HG02571 (cell line): ENCODE data around the gene MCAT.
"Not testable (repeated sequence)": the region's sequence is repeated elsewhere in the genome, so short reads cannot be mapped to it uniquely, and the experiment has no call there.

Source experiments
- ATAC-seq: cut with Tn5 transposase; IDR thresholded peaks from one replicate; pipeline ENCODE4 v1.9.1; 2021; ENCODE audit warnings: mild to moderate bottlenecking, moderate library complexity; ENCODE audit not compliant: unreplicated experiment

Gene MCAT

DNA sequence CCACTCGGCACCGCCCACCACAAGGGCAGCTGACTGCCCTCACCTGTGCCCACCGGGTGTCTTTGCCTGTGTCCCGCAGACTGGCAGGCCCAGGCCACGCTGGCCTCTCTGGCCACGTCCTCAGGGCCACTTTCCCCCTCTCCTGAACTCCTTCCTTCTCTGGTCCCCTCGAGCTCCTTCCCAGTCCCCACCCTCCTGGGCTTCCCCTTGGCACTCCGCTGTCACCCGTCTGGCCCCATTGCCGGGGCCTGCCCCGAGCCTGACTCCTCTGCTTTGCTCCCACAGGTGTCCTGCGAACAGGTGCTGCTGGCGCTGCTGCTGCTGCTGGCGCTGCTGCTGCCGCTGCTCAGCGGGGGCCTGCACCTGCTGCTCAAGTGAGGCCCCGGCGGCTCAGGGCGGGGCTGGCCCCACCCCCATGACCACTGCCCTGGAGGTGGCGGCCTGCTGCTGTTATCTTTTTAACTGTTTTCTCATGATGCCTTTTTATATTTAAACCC, 14.2 kb downstream of the MCAT start:
- ATAC-seq: no peak

DNA sequence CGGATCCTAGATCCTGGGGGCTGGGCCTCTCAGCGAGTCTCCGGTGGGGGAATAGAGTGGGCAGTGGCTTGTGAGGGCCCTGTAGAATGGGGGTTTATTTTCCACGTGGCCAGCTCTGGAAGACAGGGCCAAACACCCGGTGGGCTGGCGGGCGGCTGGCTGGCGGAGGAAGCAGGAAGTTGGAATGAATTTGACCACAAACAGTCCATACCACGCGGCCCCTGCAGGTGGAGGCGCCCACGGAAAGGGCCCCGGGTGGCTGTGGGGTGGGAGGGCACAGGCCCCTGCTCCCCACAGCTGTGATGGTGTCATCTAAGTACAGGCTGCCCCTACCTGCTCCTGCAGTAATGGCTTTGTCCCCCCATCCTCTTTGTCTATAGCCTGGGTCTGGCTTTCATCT, 15.1 kb downstream of the MCAT start:
- ATAC-seq: no peak

GRCh38 chr22:43127166-43127908, 15.9 kb downstream of the MCAT start:
- no peak for ATAC-seq

GRCh38 chr22:43126501-43127165, 16.6 kb downstream of the MCAT start:
- ATAC-seq: no peak

GRCh38 chr22:43118953-43119458, 24.2 kb downstream of the MCAT start:
- peak; percentile 54 for ATAC-seq

DNA sequence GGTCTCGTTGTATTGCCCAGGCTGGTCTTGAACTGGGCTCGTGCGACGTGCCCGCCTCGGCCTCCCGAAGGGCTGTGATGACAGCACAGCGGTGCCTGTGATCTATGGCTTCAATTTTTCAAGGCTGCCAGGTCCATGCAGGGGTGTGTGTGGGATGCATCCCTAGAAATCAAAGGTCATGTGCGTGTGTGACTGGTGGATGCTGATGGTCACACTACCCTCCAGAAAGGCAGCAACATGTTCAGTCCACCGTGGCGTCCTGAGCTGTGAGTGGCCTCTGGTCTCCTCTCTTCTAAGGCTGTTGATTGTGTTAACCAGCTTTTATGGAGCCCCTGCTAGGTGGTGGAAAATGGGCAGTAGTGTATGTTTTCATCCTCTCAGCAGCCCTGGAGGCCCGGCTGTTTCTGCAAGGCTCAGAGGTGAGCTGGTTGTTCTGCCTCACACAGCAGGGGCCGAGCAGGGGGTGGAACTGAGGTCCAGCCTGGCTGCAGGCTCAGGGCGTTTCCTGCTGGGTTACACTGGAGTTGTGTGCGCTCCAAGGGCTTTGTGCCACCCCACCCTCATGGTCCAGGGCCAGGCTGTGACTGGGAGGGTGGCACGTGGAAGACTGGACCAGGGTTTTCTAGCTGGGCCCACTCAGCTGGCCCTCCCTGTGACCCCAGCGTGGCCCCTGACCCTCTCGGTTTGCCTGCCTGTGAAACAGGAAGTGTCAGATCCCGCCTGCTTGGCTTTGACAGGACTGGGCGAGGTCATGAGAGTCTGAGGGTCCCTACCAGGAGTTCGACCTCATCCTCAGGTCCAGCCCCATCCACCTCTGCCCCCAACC, 25.0 kb downstream of the MCAT start:
- ATAC-seq: no peak

DNA sequence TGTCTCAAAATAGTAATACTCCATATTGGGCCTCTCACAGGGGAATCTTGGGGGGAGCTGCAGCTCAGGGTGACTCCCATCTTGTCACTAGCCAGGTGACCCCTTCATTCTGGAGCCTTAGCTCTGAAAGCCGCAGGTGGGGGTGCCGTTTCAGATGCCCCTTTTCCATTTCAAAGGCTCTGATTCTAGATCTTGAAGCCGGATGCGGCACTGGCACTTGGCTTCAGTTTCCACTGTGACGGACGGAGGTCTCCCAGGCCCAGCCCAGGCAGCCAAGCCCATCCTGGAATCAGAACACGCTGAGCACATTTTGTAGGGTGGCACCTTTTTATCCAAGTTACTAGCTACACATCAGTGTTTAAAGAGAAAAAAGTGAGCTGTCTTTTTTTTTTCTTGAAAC, 26.3 kb downstream of the MCAT start:
- ATAC-seq: no peak

DNA sequence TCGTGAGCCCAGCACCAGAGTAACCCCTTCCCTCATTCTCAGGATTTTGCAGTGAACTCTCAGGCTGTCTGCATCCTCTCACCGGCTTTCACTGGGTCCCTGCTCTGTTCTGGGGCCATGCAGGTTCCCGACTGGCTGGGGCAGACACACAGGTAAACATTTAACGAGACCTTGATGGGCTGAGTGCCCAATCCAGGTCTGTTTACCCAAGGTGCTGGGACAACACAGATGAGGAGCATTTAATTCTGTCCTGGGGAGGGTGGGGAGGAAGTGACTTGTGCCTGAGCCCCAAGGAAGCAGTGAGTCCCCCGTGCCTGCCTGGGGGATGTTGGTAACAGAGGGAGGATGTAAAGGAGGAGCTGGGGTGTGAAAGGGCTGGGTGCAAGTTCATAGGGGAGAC, 28.2 kb downstream of the MCAT start:
- no peak for ATAC-seq

DNA sequence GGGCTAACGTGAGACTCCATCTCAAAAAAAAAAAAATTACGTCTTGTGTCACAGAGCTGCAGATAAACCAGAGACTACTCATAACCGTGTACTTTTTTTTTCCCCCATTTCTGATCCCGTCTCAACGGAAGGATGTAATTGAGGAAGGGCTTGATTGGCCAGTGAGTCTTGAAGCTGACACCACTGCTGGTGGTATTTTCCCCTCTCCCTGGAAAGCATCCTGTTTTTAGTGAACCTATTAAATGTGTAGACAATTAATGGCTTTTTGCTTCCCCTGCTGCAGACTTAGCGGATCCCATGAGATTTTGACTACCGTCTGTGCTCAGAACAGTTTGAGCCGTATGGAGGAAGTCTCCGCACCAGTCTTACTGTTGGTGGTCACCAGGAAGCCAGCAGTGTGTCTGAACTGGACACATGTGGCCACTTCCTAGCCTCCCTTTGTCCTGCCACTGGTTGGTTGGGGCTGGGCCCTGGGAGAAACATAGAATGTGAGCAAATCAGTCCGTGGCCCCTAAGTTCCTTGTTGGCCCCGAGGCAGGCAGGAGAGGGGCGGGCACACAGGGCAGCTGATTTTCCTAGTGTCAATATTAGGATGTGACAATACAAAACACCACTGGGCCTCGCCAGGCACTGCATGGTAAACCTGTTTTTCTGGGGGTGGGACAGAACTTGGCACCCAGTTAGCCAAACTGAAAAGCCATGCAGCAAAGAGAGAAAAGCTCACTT, 29.5 kb downstream of the MCAT start:
- ATAC-seq: no peak

GRCh38 chr22:43110927-43111623, 32.1 kb downstream of the MCAT start:
- ATAC-seq: no peak

- no peak for ATAC-seq
Measured at GRCh38 chr22:43110444-43110926, 32.7 kb downstream of the MCAT start, which contains the start of gene BIK. Gene BIK, plus strand, starts transcription at chr22:43110750. Its CDS starts 13,273 bp downstream, at chr22:43124023.

DNA sequence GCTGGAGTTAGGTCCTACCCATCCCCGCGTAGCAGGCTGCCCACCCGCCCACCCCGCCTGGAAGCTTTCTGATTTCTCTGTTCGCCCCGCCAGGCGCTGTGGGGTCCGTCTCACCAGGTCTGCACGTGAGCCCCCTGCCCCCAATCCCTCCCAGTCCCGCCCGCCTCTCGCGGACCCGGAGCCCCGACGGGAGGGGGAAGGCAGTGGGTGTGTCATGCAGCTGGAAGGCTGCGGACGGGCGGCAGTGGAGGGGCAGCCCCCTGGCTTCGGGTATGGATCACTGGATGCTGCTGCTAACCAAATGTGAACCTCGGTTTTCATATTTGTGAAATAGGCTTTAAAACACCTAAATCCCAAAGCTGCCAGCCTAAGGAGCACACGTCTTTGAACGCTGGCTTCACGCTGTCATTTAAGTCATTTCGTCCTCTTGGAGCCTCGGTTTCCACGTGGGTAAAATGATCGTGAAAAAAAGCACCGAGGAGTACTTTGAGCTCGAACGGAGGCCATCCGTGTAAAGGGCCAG, 33.2 kb downstream of the MCAT start:
- no peak for ATAC-seq

GRCh38 chr22:43109511-43109910, 33.7 kb downstream of the MCAT start:
- no peak for ATAC-seq

GRCh38 chr22:43106302-43106701, 36.9 kb downstream of the MCAT start:
- ATAC-seq: no peak

DNA sequence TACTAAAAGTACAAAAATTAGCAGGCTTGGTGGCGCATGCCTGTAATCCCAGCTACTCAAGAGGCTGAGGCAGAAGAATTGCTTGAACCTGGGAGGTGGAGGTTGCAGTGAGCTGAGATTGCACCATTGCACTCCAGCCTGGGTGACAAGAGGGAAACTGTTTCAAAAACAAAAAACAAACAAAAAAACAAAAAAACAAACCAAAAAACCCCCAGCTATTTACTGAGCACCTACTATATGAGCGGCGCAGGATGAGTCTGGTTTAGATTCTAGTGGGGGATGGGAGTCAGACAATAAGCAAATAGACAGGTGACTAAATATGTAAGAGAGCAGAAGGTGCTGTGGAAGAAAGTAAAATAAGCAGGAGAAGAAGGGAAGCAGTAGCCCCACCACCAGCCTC, 38.2 kb downstream of the MCAT start:
- ATAC-seq: not testable (repeated sequence)

GRCh38 chr22:43104056-43104625, 39.1 kb downstream of the MCAT start:
- not testable (repeated sequence) for ATAC-seq

GRCh38 chr22:43101306-43101705, 41.9 kb downstream of the MCAT start:
- no peak for ATAC-seq

DNA sequence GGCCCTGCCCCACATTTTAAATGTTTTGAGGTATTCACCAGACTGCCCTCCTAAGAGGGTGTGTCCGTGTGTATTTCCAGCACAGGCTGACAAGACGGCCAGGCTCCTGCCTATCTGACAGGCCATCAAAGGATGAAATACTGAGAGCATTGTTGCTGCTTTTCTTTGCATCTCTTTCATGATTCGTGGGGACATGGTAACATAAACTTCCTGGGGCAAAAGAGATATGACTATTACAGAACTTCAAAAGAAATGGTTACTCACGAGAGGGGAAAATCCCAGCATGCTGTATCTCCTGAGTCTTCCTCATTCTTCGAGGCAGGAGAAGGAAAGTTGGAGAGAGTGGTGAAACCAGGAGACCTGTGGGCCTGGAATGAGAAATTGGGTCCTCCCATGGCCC, 43.0 kb downstream of the MCAT start:
- no peak for ATAC-seq

- no peak for ATAC-seq
Measured at GRCh38 chr22:43099095-43099494, 44.1 kb downstream of the MCAT start.
